PFSK-1 (cell line): Measurements from ENCODE around the gene BAG5.

Experiments used
- FOXP2 ChIP-seq: optimal IDR thresholded peaks from 2 replicates; pipeline ENCODE3; 2011; ENCODE audit warnings: borderline replicate concordance, control low read depth, inconsistent platforms; ENCODE audit not compliant: insufficient read depth; ENCODE audit errors: extremely low read length, extremely low read depth
- POLR2AphosphoS5 ChIP-seq: IDR thresholded peaks from 2 replicates; pipeline ENCODE4 v1.6.1; 2012; ENCODE audit warnings: low read depth, mild to moderate bottlenecking, control low read depth, low read length, moderate library complexity
- SIN3A ChIP-seq: IDR thresholded peaks from 2 replicates; pipeline ENCODE4 v1.6.1; 2012; ENCODE audit warnings: mild to moderate bottlenecking, low read length, moderate library complexity, borderline replicate concordance; ENCODE audit not compliant: insufficient read depth
- TAF1 ChIP-seq: IDR thresholded peaks from 2 replicates; pipeline ENCODE4 v1.6.1; 2012; ENCODE audit warnings: low read length, control low read depth, borderline replicate concordance; ENCODE audit not compliant: insufficient read depth
- TF ChIP-seq, protein P1 (sequence below), 2 experiments: IDR thresholded peaks; 2 replicates each; pipeline versions ENCODE4 v1.6.1 to v1.8.0; 2011 to 2012; ENCODE audit warnings: low read depth in 2 of 2, low read length in 2 of 2, control low read depth in 1 of 2, inconsistent platforms in 1 of 2, mild to moderate bottlenecking in 1 of 2, moderate library complexity in 1 of 2; ENCODE audit not compliant: insufficient read depth in 1 of 2

BAG5 gene

DNA sequence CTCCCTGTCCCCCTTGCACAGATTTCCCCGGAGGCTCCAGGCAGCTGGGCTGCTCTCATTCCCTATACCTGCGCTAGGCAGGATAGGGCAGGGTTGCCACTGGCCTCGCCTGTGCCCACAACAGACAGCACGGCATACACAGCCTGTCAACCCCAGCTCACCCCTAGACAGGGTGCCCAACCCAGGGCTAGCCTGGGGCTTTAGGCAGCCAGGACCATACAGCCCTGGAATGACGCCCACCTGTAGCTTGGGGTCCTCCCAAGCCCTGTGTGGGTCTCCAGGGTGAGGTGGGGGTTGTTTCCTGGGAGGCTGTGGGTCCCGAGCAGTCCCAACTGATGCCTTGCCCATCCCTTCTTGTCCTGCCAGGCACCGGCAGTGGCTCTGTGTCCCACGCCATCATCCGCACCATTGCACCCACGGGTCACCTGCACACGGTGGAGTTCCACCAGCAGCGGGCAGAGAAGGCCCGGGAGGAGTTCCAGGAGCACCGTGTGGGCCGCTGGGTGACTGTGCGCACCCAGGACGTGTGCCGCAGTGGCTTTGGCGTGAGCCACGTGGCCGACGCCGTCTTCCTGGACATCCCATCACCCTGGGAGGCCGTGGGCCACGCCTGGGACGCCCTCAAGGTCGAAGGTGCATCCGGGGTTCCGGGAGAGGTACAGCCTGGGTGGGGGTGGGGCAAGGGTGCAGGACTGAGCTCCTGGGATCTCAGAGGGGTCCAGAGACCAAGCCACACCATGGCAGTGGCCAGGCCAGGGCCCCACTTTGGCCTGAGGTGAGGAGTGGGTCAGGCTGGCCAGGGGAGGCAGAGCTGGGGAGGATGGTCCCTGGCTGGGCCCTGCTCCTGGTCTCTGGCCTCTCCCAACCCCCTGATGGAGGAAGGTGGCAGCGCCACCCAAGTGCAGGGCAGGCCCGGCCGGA lies 30.0 kb downstream of the BAG5 start:
- TF ChIP-seq POLR2AphosphoS5, result no peak
- TF ChIP-seq TAF1, result no peak
- TF ChIP-seq FOXP2, result no peak
- TF ChIP-seq, protein P1, sequence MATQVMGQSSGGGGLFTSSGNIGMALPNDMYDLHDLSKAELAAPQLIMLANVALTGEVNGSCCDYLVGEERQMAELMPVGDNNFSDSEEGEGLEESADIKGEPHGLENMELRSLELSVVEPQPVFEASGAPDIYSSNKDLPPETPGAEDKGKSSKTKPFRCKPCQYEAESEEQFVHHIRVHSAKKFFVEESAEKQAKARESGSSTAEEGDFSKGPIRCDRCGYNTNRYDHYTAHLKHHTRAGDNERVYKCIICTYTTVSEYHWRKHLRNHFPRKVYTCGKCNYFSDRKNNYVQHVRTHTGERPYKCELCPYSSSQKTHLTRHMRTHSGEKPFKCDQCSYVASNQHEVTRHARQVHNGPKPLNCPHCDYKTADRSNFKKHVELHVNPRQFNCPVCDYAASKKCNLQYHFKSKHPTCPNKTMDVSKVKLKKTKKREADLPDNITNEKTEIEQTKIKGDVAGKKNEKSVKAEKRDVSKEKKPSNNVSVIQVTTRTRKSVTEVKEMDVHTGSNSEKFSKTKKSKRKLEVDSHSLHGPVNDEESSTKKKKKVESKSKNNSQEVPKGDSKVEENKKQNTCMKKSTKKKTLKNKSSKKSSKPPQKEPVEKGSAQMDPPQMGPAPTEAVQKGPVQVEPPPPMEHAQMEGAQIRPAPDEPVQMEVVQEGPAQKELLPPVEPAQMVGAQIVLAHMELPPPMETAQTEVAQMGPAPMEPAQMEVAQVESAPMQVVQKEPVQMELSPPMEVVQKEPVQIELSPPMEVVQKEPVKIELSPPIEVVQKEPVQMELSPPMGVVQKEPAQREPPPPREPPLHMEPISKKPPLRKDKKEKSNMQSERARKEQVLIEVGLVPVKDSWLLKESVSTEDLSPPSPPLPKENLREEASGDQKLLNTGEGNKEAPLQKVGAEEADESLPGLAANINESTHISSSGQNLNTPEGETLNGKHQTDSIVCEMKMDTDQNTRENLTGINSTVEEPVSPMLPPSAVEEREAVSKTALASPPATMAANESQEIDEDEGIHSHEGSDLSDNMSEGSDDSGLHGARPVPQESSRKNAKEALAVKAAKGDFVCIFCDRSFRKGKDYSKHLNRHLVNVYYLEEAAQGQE (IDR thresholded peaks at IDR 0.05; ENCODE audit: insufficient read depth in 1 of 2, low read depth in 2 of 2, low read length in 2 of 2), result no peak
- no peak for TF ChIP-seq SIN3A

GRCh38 chr14:103531421-103532215 lies 30.8 kb downstream of the BAG5 start:
- TF ChIP-seq TAF1 (no peak), POLR2AphosphoS5 (no peak), SIN3A (no peak), FOXP2 (no peak)
- TF ChIP-seq, protein P1 (IDR thresholded peaks at IDR 0.05; ENCODE audit: insufficient read depth in 1 of 2, low read depth in 2 of 2, low read length in 2 of 2), result no peak

- TF ChIP-seq FOXP2 (no peak), SIN3A (no peak), POLR2AphosphoS5 (no peak), TAF1 (no peak)
These were observed 31.6 kb downstream of the BAG5 start for GRCh38 chr14:103530831-103531230.

- TF ChIP-seq, protein P1 (IDR thresholded peaks at IDR 0.05; ENCODE audit: insufficient read depth in 1 of 2, low read depth in 2 of 2, low read length in 2 of 2), result peak; percentile 93 to 94
- TF ChIP-seq SIN3A (peak; percentile 33; the same call in 1 of the 2 replicates), TAF1 (no peak)
These were observed 32.1 kb downstream of the BAG5 start for GRCh38 chr14:103530390-103530789.
